GM18858 (cell line): ENCODE results near the gene LEF1.

ENCODE experiments used
- ATAC-seq: cut with Tn5 transposase; IDR thresholded peaks from one replicate; pipeline ENCODE4 v1.9.1; 2021; ENCODE audit not compliant: unreplicated experiment

LEF1 gene

GRCh38 chr4:108149588-108150380 is 18.9 kb downstream of the LEF1 start:
- no peak for ATAC-seq

- no peak for ATAC-seq
Observed at GRCh38 chr4:108148316-108148715, 20.4 kb downstream of the LEF1 start.

- no peak for ATAC-seq
Observed at GRCh38 chr4:108146819-108147218, 21.9 kb downstream of the LEF1 start.

GRCh38 chr4:108146336-108146735 is 22.4 kb downstream of the LEF1 start:
- ATAC-seq: no peak

GRCh38 chr4:108144451-108144850 is 24.3 kb downstream of the LEF1 start:
- no peak for ATAC-seq

- ATAC-seq: no peak
Observed at GRCh38 chr4:108143515-108143914, 25.2 kb downstream of the LEF1 start.

GRCh38 chr4:108142870-108143269 is 25.9 kb downstream of the LEF1 start:
- ATAC-seq: no peak

- ATAC-seq: no peak
Observed at GRCh38 chr4:108141213-108141950, 27.4 kb downstream of the LEF1 start.

- no peak for ATAC-seq
Observed at GRCh38 chr4:108140328-108140727, 28.4 kb downstream of the LEF1 start.

- peak; percentile 46 for ATAC-seq
Observed at GRCh38 chr4:108139089-108139488, 29.6 kb downstream of the LEF1 start.

- ATAC-seq: no peak
Observed at GRCh38 chr4:108135549-108136209, 33.1 kb downstream of the LEF1 start.

GRCh38 chr4:108130955-108131354 is 37.8 kb downstream of the LEF1 start:
- no peak for ATAC-seq

- no peak for ATAC-seq
Observed at GRCh38 chr4:108129196-108129595, 39.5 kb downstream of the LEF1 start.

GRCh38 chr4:108126806-108127205 is 41.9 kb downstream of the LEF1 start:
- no peak for ATAC-seq

- ATAC-seq: no peak
Observed at GRCh38 chr4:108120789-108121188, 47.9 kb downstream of the LEF1 start.

GRCh38 chr4:108119199-108119800 is 49.4 kb downstream of the LEF1 start:
- no peak for ATAC-seq

- peak; percentile 90 for ATAC-seq
Observed at GRCh38 chr4:108118505-108118904, 50.2 kb downstream of the LEF1 start.

- ATAC-seq: no peak
Observed at GRCh38 chr4:108117418-108118182, 51.1 kb downstream of the LEF1 start.

- ATAC-seq: peak; percentile 23
Observed at GRCh38 chr4:108116423-108117168, 52.1 kb downstream of the LEF1 start.

GRCh38 chr4:108115168-108115526 is 53.6 kb downstream of the LEF1 start:
- no peak for ATAC-seq
